NCI-H1092 (cell line): ENCODE measurements around the gene RAB4A.

Source experiments
- DNase-seq: peaks from one replicate; lab custom pipeline; 2025; lab: John Stamatoyannopoulos, UW

Gene RAB4A, protein sequence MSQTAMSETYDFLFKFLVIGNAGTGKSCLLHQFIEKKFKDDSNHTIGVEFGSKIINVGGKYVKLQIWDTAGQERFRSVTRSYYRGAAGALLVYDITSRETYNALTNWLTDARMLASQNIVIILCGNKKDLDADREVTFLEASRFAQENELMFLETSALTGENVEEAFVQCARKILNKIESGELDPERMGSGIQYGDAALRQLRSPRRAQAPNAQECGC

DNA sequence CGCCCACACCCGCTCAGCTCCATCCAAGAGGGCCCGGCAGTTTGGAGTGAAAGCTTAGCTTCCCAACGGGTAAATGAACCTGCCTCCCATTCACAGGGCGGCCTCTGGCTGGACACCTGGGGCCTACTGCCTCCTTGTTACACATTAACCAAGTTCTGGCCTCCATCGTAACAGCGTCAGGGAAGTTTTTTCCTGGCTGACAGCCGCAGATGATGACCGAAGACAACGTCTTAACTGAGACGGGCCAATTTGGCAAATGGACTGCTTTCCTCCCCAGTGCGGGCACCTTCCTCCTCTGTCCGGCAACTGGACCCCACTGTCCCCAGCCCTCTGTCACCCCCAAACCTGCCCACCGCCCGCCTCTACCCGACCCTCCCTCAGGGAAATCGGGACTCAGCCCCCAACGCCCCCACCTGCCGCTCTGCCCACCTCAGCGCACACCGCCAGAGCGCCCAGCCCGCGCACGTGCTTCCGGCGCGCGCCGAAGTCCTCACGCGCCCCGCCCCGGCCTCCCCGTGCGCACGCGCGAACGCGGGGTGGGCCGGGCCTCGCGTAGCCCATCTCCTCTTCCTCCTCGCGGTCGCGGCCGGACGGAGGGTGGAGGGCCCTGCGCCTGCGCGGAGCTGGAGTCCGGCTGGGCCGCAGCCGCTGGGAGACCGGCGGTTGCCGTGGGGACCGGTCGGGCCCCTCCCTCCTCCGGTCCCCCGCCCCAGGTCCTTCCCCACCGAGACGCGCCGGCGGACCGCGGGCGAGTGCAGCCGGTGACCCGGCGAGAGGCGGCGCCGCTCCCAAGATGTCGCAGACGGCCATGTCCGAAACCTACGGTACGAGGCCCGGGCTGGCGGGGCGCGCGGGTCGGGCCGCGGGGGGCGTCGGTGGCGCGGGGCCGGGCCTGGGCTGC lies at the start of gene RAB4A:
RAB4A (plus strand) TSS at position 565 of the 901 bp plus-strand sequence; CDS start at position 794, 229 bp downstream.
- peak; percentile 90 for DNase-seq

DNA sequence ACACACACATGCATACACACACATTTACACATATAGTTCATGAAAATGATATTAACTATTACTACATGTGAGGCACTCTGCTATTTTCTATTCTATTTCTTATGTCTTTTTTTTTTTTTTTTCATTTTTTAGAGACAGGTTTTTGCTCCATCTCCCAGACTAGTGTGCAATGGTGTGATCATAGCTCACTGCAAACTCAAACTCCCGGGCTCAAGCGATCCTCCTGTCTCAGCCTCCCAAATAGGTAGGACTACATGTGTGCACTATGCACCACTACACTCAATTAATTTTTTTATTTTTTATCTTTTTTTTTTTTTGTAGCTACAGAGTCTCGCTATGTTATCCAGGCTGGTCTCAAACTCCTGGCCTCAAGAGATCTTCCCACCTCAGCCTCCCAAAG lies 48.8 kb upstream of the RAB4A start:
- DNase-seq, result no peak

DNA sequence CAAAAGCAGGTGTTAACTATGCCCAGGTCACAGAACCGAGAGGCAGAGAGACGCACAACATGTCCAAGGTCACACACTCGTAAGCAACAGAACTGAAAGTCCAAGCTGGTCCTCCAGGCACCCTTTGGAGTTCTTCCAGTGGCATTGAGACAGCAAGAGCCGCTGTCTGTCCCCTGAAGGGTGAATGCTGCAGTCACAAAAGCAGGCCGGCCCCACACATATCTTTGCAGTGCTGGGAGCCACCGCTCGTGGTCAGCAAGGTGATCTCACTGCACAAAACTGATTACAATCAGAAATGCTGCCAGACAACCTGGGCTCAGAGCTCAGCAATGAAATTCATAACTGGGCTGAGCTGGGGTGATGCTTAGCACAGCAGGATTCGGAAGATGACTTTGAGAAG lies 47.4 kb upstream of the RAB4A start:
- DNase-seq, result no peak

DNA sequence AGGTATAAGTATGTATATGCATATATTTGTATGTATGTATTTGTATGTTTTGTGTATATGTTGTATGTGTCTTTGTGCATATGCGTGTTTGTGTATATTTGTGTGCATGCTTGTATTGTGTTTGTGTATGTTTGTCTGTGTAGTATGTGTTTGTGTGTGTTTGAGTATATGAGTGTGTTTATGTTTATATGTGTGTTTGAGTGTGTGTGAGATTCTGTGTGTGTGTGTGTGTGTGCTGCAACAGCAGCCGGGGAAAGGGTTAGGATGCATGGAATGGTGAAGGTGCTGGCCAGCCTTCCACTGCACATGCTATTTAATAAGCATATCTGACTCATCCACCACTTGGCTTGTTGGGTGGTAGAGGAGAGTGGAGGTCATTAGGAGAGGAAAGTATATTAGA lies 46.6 kb upstream of the RAB4A start:
- no peak for DNase-seq

DNA sequence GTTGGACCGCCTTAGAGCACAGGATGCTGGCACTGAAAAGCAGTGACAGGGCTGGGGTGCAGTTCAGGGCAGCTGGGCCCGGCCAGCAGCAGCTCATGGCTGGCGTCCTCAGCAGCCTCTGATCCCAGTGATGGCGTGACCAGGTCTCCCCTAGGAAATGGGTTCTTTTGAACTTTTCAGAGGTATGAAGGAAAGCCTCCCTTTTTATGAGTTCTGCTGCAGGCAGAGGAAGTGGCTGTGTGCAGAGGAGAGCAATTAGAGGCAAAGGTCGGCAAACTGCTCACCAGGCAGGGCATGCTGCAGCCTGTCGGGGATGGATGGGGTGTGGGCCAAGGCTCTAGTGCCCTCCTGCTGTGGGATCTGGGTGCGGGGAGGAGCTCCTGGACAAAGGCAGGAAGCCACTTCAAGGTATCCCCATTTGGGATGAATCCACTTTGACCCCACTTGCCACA lies 45.6 kb upstream of the RAB4A start:
- no peak for DNase-seq

DNA sequence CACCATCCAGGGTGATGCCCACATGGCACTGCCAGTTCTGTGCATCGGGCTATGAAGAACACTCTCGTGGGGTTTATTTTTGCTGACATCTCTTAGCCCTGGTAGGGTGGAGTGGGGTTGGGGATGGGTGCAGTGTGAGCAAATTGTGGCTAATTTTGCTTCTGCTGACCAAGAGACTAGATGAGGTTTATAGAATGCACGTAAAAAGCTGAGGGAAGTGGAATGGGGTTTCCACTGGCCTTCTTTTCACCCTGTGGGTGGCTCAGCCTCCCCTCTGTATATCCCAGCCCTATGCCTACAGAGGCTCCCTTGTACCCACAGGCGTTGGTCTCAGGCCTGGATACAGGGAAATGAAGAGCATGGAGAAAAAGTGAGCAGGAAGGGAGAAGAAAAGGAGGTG lies 44.1 kb upstream of the RAB4A start:
- no peak for DNase-seq

DNA sequence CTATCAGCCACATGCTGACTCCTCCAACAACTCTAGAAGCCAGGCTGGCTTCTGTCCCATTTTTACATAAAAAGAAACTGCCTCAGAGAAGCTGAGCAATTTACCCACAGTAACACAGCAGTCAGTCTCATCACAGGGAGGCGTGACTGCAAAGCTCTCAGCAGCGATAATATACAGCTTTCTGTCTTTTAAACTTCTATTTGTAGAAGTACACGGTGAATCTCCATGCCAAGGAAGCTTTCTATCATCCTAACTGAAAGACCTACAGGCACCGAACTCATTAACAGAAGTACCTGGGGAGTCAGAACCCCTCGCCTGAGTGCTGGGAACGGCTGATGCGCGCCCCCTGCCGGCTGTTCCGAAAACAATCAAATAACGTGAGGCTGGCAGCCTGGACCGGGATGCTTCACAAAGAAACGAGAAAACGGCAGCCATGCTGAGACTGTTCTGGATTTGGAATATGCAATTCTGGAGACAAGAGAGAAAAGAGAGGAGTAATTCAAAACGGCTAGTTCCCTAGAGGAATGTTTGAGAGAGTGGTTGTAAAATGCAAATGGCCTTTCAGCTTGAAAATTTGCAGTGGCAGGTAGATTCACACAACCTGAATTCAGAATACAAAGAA lies 43.5 kb upstream of the RAB4A start:
- peak; percentile 81 for DNase-seq

DNA sequence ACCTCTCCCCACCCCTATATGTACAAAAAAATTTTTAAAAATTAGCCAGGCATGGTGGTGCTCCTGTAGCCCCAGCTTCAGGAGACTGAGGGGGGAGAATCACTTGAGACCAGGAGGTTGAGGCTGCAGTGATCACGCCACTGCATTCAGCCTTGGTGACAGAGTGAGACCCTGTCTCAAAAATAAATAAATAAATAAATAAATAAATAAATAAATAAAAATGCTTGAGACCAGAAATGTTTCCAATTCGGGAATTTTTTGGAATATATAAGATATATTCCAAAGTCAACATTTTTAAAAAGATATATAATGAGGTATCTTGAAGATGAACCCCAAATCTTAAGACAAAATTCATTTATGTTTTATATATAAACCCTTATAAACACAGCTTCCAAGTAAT lies 42.4 kb upstream of the RAB4A start:
- DNase-seq, result no peak

DNA sequence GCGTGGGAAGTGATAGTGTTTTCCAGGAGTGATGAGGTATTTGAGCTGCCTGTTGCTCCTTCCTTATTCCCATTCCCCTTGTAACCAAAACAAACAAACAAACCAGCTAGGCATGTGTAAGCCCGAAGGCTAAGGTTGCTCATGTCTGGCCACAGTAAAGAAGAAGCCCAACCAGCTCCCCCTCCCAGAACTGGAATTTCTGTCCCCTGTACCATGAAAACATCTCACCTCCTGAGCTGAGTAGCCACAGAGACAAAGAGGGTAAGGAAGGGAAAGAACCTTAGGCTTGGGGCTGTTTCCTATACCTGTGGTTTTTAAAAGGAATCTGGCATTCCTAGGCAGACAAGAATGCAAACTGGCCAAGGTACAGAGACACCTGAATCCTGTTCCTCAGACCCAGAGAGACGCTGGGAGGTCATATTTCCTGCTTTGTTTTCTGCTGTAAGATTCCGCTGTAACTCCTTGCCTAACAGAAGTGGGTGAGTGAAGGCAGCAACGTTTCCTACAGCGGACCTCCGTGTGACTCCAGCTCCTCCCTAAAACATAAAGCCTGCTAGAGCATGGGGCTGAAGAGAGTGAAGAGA lies 41.7 kb upstream of the RAB4A start:
- no peak for DNase-seq

DNA sequence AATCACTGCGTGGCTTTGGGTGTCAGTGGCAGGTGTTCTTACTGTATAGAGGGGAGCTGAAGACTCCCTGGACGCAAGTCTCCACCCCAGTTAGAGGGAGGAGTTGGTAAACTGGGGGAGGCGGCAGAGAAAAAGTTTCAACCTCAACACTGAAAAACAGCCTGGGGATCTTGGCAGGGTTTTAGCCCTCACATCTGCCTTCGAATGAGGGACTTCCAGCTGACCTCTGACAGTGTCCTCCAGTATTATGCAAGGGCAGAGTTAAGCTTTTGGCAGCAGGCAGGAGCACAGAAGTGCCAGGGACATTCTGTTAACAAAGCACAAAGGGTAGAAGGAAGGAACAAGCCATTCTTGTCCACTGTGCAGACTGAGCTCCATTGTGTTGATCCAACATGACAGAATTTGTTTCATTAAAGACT lies 41.2 kb upstream of the RAB4A start:
- no peak for DNase-seq

DNA sequence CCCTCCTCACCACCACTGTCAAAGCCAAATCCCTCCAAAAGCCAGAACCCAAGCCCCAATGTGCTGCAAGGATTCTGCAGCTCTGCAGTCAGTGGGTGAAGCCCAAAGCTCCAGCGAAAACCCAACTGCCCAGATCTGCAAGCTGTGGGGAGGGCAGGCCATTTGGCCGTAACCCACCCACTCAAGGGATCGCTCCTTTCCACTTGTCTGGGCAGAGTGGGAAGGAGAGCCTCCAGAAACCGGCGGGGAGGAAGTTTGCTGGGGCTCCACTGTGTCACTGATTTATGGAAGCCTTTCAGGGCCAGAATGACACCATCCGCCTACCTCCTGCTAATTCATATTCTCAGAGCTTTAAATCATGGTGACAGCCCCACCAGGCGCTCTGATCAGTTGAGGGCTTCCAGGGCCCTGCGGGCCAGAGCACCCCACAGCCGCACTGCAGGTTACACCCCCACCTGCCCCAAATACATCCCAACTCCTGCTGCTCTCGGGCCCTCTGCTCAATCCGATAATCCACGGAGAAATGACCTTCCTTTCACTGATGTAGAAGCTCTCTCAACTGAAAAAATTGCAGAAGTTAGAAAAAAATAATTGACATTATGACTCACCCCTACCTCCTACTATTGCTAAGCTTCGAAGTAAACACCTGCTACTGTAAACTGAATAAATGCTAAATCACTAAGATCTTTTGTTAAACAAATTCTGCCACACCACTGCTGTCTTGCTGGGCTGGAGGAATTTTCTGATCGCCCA lies 40.6 kb upstream of the RAB4A start:
- no peak for DNase-seq

DNA sequence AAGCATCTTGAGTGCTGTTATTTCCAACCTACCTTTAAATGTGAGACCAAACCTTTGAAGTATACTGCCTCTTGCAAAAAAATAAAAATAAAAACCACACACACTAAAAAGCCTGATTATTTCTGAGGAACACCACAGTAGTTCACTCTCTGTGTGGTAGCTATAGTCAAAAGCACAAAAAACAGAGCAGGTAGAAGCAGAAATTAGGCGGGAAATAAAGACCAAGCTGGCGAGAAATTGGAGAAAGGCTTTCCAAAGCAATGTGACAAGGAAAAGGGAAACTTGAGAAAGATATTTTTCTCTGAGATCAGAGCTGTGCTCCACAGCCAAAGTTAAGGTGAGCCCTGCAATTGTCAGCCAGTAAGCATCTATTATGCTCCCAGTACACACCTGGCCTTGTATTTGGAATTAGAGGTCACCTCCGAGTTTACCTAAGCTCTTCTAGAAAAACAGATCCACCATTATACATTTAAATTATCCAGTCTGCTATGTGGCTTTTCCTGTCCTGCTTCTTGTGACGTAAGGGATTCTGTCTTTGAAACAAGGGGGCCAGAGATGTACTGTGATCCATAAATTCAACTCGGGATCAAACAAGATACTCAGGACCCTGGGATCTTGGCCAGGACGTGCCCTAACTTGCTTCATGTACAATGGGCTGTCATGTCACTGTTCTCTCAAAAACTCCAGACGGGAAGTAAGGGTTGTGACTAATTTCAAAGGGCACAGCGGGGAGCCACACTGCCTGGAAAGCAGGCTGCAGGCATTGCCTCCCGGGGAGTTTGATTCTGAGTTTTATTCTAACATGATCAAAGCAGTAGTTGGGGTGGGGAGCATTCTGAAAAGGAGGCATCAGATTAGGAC lies 39.8 kb upstream of the RAB4A start:
- DNase-seq, result no peak

DNA sequence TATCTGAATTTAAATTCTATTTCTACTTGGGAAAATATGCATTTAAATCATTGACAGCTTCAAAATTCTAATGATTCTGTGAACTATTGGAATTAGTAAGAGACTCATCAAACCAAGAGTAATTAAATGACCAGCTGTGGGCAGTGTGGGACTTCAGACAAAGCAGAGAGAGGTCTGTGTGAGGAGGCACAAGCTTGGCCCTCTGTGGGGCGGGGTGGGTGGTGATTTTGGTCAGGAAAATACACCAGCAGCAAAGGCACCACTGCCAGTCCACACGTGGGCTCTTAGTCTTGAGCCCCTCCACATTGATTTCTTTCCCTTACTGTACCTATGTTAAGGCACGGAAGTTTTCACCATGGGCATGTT lies 39.2 kb upstream of the RAB4A start:
- DNase-seq, result no peak

DNA sequence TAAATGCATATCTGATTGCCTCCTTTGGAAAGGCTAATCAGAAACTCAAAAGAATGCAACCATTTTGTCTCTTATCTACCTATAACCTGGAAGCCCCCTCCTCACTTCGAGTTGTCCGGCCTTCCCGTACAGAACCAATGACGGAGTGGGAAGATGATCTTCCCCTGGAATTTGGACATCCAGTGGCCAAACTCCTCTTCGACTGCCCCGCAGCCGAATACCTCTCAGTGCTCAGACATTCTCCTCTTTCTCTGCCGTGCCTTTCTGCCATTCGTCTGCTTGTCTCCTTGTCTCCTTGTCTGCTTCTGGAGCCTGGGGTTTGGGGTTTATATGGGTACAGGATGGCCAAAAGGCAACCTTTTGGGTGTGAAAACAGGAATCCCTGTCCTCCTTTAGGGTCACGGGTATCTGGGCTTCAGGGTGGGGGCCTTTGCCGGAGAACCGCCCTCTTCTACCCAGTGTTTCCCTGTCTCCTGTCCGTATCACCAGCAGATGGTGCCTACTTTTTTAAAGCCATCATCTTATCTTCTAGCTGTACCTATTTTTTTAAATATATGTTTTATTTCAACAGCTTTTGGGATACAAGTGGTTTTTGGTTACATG lies 35.9 kb upstream of the RAB4A start:
- DNase-seq, result no peak

DNA sequence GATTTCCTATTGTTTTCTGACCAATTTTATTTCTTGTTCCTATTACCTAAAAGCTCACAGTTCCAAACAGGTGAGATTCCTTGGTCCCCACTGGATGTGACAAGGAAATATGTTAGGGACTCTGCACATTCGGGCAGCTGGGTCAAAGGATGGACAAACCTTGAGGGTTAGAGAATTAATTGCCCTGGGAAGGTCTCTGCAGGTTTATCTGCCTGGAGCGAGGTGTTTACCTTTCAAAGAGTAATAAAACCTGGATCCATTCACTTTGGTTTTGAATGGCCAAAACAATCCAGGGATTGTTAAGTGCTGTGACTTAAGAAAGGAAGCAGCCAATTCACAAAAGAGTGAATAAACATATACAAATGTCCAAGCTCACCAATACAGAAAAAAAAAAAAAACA lies 33.6 kb upstream of the RAB4A start:
- DNase-seq, result no peak

DNA sequence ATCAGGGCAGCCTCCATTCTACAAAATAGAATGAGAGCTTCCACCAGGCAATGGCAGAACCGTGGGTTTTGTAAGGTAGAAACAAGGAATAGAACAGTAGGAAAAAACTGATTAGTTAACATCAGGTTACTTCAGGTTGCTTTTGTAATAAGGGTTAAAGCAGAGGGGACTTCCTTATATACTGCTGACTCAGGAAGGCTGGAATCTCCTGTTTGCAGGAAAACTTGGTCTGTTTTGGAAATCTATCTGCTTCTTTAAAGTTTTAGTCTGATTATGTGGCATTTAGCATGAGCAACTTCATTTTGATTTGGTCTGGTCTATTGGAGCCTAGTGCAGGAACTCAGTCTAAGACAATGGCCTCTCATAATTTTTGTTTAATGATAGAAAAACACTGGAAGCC lies 32.7 kb upstream of the RAB4A start:
- no peak for DNase-seq

DNA sequence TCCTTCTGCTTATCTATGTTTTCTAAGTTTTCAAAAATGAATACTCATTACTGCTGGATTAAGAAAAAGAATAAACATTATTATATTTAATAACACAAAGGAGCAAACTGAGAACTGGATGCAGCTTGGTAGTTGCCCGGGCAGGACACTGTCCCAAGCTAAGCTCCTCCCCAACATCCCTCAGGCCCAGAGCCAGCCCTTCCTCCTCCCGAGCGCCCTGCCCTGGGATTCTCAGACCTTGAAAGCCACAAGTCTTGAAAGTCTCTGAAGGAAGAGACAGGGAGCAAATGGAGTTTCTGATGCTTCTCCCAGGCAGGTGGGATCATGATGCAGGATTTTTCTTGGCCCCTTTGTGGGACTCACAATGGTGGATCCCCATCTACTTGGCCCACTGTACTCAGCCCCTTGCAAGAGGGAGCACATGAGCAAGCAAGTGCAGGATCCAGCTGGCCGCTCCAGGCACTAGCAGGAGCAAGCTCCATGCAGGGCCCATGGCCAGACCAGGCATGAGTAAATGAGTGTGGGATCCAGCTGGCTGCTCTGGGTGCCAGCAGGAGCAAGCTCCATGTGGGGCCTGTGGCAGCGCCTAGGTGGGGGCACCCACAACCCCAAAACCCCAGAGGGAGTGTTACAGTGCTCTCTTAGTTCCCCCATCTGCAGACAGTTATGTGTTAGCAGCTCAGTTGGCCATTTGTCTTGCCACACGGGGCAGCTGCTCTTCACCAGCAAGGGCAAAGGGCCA lies 32.1 kb upstream of the RAB4A start:
- DNase-seq, result no peak

DNA sequence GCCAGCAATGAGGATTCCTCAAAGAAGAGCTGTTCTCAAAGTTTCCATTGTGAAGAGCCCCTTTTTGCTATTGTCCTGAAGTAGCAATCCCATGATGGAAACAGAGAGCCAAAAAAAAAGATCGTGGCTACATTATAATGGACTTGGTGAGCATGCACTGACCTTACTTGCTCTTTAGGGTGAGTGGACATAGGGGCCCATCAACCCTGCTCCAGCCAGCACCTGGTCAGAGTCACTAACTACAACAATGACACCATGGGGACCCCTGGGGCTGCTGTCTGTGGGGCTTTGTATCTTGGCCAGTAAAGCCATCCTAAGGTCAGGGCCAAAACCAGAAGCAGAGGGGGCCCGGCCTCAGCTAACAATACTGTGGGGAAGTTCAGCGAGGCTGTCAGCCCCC lies 30.4 kb upstream of the RAB4A start:
- DNase-seq, result no peak

DNA sequence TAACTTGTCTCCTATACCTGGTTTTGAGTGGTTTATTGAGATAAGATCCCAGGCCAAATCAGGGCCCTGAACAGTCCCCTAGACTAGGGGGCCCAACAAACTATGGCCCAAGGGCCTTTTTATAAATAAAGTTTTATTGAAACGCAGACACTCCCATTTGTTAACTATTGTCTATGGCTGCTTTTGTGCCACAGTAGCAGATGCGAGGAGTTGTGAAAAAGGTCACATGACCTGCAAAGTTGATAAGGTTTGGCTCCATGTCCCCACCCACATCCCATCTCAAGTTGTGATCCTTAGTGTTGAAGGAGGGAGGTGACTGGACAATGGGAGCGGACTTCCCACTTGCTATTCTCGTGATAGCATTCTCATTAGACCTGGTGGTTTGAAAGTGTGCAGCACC lies 29.5 kb upstream of the RAB4A start:
- DNase-seq, result no peak

DNA sequence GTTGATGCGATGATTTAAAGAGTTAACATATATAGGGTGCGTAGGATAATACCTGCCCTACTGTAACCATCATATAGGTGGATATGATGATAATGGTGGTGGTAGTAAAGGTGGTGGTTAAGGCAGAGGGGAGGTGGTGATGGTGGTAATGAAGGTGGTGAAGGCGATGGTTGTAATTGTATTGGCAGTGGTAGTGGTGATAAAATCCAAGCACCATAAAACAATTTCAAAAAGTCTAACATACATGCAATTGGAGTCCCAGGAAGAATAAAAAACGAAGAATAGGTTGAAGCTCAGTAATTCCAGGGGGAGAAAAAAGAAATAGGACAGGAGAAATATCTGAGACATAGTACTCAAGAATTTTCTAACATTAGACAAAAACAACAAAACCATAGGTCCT lies 27.3 kb upstream of the RAB4A start:
- DNase-seq, result no peak
